Panc1 (cell line): ENCODE results near the gene CLEC2D.

Experiments used
- POLR2AphosphoS5 ChIP-seq: IDR thresholded peaks from 2 replicates; pipeline ENCODE4 v1.6.1; 2012; ENCODE audit warnings: mild to moderate bottlenecking, low read depth, low read length, moderate library complexity
- TF ChIP-seq, protein P1 (sequence below): fragments of 450-650 bp; IDR thresholded peaks from 2 replicates; pipeline ENCODE4 v1.5.1; 2017; ENCODE audit warnings: mild to moderate bottlenecking
- TF ChIP-seq, protein P2 (sequence below), 2 experiments: IDR thresholded peaks; 2 replicates each; pipeline ENCODE4 v1.6.1; 2011 to 2012; ENCODE audit warnings: low read depth in 2 of 2, control low read depth in 1 of 2, low read length in 1 of 2, mild to moderate bottlenecking in 1 of 2, moderate library complexity in 1 of 2; ENCODE audit not compliant: insufficient read depth in 1 of 2

DNA sequence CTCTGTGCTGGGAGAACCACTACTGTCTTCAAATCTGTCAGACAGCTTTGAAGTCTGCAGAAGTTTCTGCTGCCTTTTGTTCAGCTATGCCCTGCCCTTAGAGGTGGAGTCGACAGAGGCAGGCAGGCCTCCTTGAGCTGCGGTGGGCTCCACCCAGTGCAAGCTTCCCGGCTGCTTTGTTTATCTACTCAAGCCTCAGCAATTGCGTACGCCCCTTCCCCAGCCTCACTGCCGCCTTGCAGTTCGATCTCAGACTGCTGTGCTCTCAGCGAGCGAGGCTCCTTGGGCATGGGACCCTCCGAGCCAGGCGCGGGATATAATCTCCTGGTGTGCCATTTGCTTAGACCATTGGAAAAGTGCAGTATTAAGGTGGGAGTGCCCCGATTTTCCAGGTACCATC lies 36.7 kb upstream of the CLEC2D start:
- TF ChIP-seq, protein P1, sequence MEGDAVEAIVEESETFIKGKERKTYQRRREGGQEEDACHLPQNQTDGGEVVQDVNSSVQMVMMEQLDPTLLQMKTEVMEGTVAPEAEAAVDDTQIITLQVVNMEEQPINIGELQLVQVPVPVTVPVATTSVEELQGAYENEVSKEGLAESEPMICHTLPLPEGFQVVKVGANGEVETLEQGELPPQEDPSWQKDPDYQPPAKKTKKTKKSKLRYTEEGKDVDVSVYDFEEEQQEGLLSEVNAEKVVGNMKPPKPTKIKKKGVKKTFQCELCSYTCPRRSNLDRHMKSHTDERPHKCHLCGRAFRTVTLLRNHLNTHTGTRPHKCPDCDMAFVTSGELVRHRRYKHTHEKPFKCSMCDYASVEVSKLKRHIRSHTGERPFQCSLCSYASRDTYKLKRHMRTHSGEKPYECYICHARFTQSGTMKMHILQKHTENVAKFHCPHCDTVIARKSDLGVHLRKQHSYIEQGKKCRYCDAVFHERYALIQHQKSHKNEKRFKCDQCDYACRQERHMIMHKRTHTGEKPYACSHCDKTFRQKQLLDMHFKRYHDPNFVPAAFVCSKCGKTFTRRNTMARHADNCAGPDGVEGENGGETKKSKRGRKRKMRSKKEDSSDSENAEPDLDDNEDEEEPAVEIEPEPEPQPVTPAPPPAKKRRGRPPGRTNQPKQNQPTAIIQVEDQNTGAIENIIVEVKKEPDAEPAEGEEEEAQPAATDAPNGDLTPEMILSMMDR: no peak
- TF ChIP-seq POLR2AphosphoS5: no peak
- TF ChIP-seq, protein P2, sequence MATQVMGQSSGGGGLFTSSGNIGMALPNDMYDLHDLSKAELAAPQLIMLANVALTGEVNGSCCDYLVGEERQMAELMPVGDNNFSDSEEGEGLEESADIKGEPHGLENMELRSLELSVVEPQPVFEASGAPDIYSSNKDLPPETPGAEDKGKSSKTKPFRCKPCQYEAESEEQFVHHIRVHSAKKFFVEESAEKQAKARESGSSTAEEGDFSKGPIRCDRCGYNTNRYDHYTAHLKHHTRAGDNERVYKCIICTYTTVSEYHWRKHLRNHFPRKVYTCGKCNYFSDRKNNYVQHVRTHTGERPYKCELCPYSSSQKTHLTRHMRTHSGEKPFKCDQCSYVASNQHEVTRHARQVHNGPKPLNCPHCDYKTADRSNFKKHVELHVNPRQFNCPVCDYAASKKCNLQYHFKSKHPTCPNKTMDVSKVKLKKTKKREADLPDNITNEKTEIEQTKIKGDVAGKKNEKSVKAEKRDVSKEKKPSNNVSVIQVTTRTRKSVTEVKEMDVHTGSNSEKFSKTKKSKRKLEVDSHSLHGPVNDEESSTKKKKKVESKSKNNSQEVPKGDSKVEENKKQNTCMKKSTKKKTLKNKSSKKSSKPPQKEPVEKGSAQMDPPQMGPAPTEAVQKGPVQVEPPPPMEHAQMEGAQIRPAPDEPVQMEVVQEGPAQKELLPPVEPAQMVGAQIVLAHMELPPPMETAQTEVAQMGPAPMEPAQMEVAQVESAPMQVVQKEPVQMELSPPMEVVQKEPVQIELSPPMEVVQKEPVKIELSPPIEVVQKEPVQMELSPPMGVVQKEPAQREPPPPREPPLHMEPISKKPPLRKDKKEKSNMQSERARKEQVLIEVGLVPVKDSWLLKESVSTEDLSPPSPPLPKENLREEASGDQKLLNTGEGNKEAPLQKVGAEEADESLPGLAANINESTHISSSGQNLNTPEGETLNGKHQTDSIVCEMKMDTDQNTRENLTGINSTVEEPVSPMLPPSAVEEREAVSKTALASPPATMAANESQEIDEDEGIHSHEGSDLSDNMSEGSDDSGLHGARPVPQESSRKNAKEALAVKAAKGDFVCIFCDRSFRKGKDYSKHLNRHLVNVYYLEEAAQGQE (IDR thresholded peaks at IDR 0.05; ENCODE audit: insufficient read depth in 1 of 2, low read depth in 2 of 2, low read length in 1 of 2): no peak
